Liver (tissue), 9 donors: ENCODE measurements around the gene ALDH7A1. TPM values are rescaled to one million over a fixed set of nuclear protein-coding genes. Genes with fewer than 3 reads are reported as not detected.
A peak's percentile ranks its signal among the peaks of the same experiment; 100 is the strongest.

Experiments used
- DNase-seq: peaks from one replicate; pipeline ENCODE4 v3.0.0-alpha.2; 2017; ENCODE audit warnings: low spot score
- H3K27ac ChIP-seq, 2 donors: one replicate each; pipeline ENCODE4 v1.7.0; 2013; ENCODE audit warnings: inconsistent platforms in 2 of 2, low read length in 2 of 2, control low read depth in 1 of 2, low read depth in 1 of 2, mild to moderate bottlenecking in 1 of 2
- H3K27me3 ChIP-seq, 4 donors: one replicate each; pipeline versions ENCODE4 v1.6.1 to v1.7.0; 2013; ENCODE audit warnings: low read length in 3 of 4, inconsistent platforms in 1 of 4, mild to moderate bottlenecking in 1 of 4, moderate library complexity in 1 of 4; ENCODE audit not compliant: control insufficient read depth in 4 of 4, insufficient read depth in 4 of 4
- H3K36me3 ChIP-seq, 4 donors: one replicate each; pipeline versions ENCODE4 v1.6.1 to v1.7.0; 2013; ENCODE audit warnings: low read length in 3 of 4, mild to moderate bottlenecking in 3 of 4, low read depth in 1 of 4, moderate library complexity in 1 of 4; ENCODE audit not compliant: control insufficient read depth in 4 of 4, insufficient read depth in 3 of 4
- H3K4me1 ChIP-seq, 4 donors: one replicate each; pipeline versions ENCODE4 v1.6.1 to v1.7.0; 2013; ENCODE audit warnings: low read length in 3 of 4, mild to moderate bottlenecking in 3 of 4, moderate library complexity in 1 of 4; ENCODE audit not compliant: control insufficient read depth in 4 of 4, insufficient read depth in 4 of 4
- H3K4me3 ChIP-seq, 3 donors: one replicate each; pipeline versions ENCODE4 v1.6.1 to v1.7.0; 2013; ENCODE audit warnings: low read length in 3 of 3, control low read depth in 1 of 3, low read depth in 1 of 3, mild to moderate bottlenecking in 1 of 3
- H3K9ac ChIP-seq, 2 donors: one replicate each; pipeline ENCODE4 v1.7.0; 2013; ENCODE audit warnings: low read length in 2 of 2, mild to moderate bottlenecking in 2 of 2, moderate library complexity in 2 of 2, control low read depth in 1 of 2, low read depth in 1 of 2
- H3K9me3 ChIP-seq, 4 donors: one replicate each; pipeline versions ENCODE4 v1.6.1 to v1.7.0; 2013; ENCODE audit warnings: low read length in 3 of 4; ENCODE audit not compliant: control insufficient read depth in 4 of 4
- FOXA2 ChIP-seq: IDR thresholded peaks from 2 replicates; pipeline ENCODE4 v1.6.1; 2016; ENCODE audit warnings: antibody characterized with exemption
- GABPA ChIP-seq, 2 donors: IDR thresholded peaks in 1 of 2; conservative IDR thresholded peaks in 1 of 2; 2 replicates each; pipeline ENCODE4 v1.6.1; 2016; ENCODE audit warnings: antibody characterized with exemption in 2 of 2, mild to moderate bottlenecking in 1 of 2, moderate library complexity in 1 of 2
- NR2F2 ChIP-seq: IDR thresholded peaks from 2 replicates; pipeline ENCODE4 v1.6.1; 2016; ENCODE audit warnings: antibody characterized with exemption
- SP1 ChIP-seq: IDR thresholded peaks from 2 replicates; pipeline ENCODE4 v1.6.1; 2018; ENCODE audit warnings: antibody characterized with exemption, mild to moderate bottlenecking
- TAF1 ChIP-seq: conservative IDR thresholded peaks from 2 replicates; pipeline ENCODE4 v1.6.1; 2016; ENCODE audit warnings: antibody characterized with exemption, mild to moderate bottlenecking
- YY1 ChIP-seq: IDR thresholded peaks from 2 replicates; pipeline ENCODE4 v1.6.1; 2016; ENCODE audit warnings: antibody characterized with exemption, mild to moderate bottlenecking
- WGBS: extraction: QIAGEN DNeasy Blood & Tissue Kit; methylation state at CpG from one replicate; pipeline ENCODE4 v1.1.7; 2013; 5-methylcytosine and 5-hydroxymethylcytosine counted together
- polyA plus RNA-seq, 2 donors: library from polyadenylated mRNA; stranded (reverse) in 1 of 2; unstranded in 1 of 2; fragments of 200-250 nt in 1 of 2; fragments of >200 nt in 1 of 2; fragmentation: Nextera tagmentation in 1 of 2; extraction: Ambion mirVana in 1 of 2; gene quantifications; one replicate each; pipeline versions ENCODE4 v1.2.1 to v1.2.3, GENCODE V29; 2013 to 2015
- total RNA-seq, 2 donors: library from RNA; depleted of rRNA; stranded (reverse); fragments of >200 nt; gene quantifications; one replicate each; pipeline ENCODE4 v1.2.3, GENCODE V29; 2014
- TF ChIP-seq, protein P1 (sequence below): fragments of 150-350 bp; IDR thresholded peaks from 2 replicates; pipeline ENCODE4 v1.5.1; 2017; ENCODE audit warnings: improper control_type of control experiment, low read depth, low read length; ENCODE audit not compliant: missing input control
- TF ChIP-seq, protein P2 (sequence below): IDR thresholded peaks from 2 replicates; pipeline ENCODE4 v1.6.1; 2016; ENCODE audit warnings: antibody characterized with exemption
- donor health status: healthy.
- donor health status: healthy.
- donor health status: healthy.
- donor health status: healthy.
- donor health status: healthy.

Gene ALDH7A1
- total and polyA plus RNA-seq, 4 donors = 47.7 to 86.9 (median 58.4) TPM

DNA sequence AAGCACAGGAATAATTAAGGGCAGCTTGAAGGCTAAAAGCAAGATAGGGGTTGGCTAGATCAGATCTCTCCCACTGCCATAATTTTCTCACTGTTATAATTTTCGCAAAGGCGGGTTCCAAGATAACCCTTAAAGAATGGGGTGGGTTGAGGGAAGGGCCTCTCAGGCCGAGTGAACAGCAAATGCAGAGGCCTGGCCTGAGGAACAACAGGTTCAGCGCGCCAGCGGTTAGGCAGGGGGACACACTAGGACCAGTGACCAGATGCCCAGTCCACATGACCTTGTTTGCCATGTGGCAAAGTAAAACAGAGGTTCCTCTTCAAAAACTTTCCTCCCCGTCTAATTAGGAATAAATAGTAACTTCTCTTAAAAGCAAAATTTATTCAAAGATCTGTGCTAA, 4.5 kb upstream of the ALDH7A1 start (continued):
- TF ChIP-seq, protein P1, sequence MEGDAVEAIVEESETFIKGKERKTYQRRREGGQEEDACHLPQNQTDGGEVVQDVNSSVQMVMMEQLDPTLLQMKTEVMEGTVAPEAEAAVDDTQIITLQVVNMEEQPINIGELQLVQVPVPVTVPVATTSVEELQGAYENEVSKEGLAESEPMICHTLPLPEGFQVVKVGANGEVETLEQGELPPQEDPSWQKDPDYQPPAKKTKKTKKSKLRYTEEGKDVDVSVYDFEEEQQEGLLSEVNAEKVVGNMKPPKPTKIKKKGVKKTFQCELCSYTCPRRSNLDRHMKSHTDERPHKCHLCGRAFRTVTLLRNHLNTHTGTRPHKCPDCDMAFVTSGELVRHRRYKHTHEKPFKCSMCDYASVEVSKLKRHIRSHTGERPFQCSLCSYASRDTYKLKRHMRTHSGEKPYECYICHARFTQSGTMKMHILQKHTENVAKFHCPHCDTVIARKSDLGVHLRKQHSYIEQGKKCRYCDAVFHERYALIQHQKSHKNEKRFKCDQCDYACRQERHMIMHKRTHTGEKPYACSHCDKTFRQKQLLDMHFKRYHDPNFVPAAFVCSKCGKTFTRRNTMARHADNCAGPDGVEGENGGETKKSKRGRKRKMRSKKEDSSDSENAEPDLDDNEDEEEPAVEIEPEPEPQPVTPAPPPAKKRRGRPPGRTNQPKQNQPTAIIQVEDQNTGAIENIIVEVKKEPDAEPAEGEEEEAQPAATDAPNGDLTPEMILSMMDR = no peak
- TF ChIP-seq NR2F2 = no peak
- TF ChIP-seq TAF1 = no peak

DNA sequence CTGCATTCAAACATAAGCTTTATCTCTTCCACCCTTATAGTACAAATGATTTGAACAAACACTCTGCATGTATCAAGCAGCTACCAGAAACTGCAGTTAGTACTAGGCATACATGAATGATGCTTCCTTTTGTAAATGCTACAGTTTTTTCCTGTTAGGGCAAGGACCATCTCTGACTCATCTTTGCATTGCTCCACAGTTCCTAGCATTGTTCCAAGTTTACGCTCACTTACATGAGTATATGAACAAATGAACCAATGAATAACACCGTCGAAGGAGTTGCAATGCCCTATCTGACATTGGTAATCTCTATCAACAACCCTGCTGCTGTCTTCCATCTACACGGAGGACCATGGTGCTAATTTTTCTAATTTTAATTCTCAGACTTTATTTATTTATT, 2.1 kb upstream of the ALDH7A1 start:
- no peak for TF ChIP-seq GABPA (IDR thresholded peaks at IDR 0.05 in 1 of 2, conservative IDR thresholded peaks at IDR 0.05 in 1 of 2)
- TF ChIP-seq, protein P1 = no peak
- TF ChIP-seq, protein P2, sequence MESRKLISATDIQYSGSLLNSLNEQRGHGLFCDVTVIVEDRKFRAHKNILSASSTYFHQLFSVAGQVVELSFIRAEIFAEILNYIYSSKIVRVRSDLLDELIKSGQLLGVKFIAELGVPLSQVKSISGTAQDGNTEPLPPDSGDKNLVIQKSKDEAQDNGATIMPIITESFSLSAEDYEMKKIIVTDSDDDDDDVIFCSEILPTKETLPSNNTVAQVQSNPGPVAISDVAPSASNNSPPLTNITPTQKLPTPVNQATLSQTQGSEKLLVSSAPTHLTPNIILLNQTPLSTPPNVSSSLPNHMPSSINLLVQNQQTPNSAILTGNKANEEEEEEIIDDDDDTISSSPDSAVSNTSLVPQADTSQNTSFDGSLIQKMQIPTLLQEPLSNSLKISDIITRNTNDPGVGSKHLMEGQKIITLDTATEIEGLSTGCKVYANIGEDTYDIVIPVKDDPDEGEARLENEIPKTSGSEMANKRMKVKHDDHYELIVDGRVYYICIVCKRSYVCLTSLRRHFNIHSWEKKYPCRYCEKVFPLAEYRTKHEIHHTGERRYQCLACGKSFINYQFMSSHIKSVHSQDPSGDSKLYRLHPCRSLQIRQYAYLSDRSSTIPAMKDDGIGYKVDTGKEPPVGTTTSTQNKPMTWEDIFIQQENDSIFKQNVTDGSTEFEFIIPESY = no peak
- no peak overlapping the region for H3K4me3 ChIP-seq
- peaks cover 0 to under 1% (median 0%) of the 10 kb centered on the region in 4 donors for H3K36me3 ChIP-seq
- 93% methylated on average over 4 of the region's 4 CpGs for WGBS
- H3K9me3 ChIP-seq = no peaks in the 10 kb centered on the region
- DNase-seq = no peak
- H3K4me1 ChIP-seq = peaks cover 6 to 36% (median 28%) of the 10 kb centered on the region in 4 donors
- H3K9ac ChIP-seq = no peak overlapping the region
- H3K27me3 ChIP-seq = no peaks in the 10 kb centered on the region
- no peak overlapping the region for H3K27ac ChIP-seq

DNA sequence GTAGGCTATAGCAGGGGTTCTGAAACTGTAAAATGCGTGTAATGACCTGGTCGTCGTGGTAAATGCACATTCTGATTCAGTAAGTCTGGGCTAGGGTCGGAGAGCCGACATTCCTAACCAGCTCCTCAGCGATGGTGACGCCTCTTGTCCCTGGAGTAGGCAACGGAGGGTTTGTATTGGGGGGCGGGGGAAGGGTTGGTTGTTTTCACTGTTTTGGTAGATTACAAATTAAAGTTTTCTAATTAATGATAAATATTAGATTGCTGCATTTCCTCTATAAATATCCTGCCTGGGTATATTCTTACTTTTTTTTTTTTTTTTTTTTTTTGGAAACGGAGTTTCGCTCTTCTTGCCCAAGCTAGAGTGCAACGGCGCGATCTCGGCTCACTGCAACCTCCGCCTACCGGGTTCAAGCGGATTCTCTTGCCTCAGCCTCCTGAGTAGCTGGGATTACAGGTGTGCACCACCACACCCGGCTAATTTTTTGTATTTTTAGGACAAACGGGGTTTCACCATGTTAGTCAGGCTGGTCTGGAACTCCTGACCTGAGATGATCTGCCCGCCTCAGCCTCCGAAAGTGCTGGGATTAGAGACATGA, 566 bp upstream of the ALDH7A1 start:
- peak overlapping the region; percentile 80 to 81 for H3K27ac ChIP-seq

DNA sequence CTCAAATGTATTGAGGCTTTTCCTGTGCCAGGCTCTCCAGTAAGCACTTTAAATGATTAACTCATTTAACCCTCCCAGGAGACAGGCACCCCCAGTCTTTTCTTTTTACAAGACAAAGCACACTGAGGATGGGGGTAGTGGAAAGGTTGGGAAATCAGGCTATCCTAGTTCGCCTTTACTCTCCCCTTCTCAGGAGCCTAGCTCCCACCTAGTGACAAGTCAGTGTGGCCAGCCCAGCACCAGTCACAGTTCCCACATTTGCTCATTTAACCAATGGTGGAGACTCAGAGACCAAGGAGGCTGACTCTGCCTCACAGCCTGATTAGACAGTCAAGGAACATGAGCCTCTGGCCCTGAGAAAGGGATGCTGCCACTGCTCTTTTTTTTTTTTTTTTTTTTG, 3.5 kb downstream of the ALDH7A1 start:
- Histone ChIP-seq H3K9ac (no peak overlapping the region), H3K4me3 (no peak overlapping the region), H3K36me3 (peaks cover 0 to 9% (median 0%) of the 10 kb centered on the region in 4 donors), H3K27ac (no peak overlapping the region), H3K27me3 (no peaks in the 10 kb centered on the region), H3K9me3 (no peaks in the 10 kb centered on the region), H3K4me1 (peaks cover 0 to 38% (median 32%) of the 10 kb centered on the region in 4 donors)
- DNase-seq = no peak
- TF ChIP-seq SP1 = no peak
- TF ChIP-seq FOXA2 = no peak
- WGBS = 96% methylated on average over 1 of the region's 1 CpG

More for the DNA sequence above, 566 bp upstream of the ALDH7A1 start:
- no peak for DNase-seq
- H3K9me3 ChIP-seq = no peaks in the 10 kb centered on the region
- peaks cover 0 to 3% (median 0%) of the 10 kb centered on the region in 4 donors for H3K36me3 ChIP-seq
- TF ChIP-seq NR2F2 = no peak
- TF ChIP-seq YY1 = no peak
- peak overlapping the region in 1 of 2 donors; percentile 72 for H3K9ac ChIP-seq
- H3K27me3 ChIP-seq = no peaks in the 10 kb centered on the region
- WGBS = 59% methylated on average over 22 of the region's 22 CpGs
- H3K4me1 ChIP-seq = peaks cover 0 to 27% (median 19%) of the 10 kb centered on the region in 4 donors
- peak overlapping the region; percentile 71 to 88 (median 82) for H3K4me3 ChIP-seq
